Measurements from ENCODE around the gene C19orf67.

The C19orf67 gene

GRCh38 chr19:14091813-14092462 is 6.4 kb upstream of the C19orf67 start:
- H3K4me3 ChIP-seq (ENCODE audit: low read length): peak overlapping the region; percentile 78
- no peak for TF ChIP-seq CTCF (IDR thresholded peaks at IDR 0.05; ENCODE audit: insufficient read depth, low read depth, low read length, missing control alignments)
- no peak for DNase-seq (ENCODE audit: low read depth)

- no peak for TF ChIP-seq CTCF (IDR thresholded peaks at IDR 0.05; ENCODE audit: insufficient read depth, low read depth, low read length, missing control alignments)
- DNase-seq (ENCODE audit: low read depth): peak; percentile 40
- peak overlapping the region; percentile 78 for H3K4me3 ChIP-seq (ENCODE audit: low read length)
These were observed 5.7 kb upstream of the C19orf67 start for GRCh38 chr19:14091081-14091812.

- peak within 1 kb of the TSS; percentile 78 for H3K4me3 ChIP-seq (ENCODE audit: low read length)
- peak; percentile 87 for DNase-seq (ENCODE audit: low read depth)
- no peak for TF ChIP-seq CTCF (IDR thresholded peaks at IDR 0.05; ENCODE audit: insufficient read depth, low read depth, low read length, missing control alignments)
These were observed 5.0 kb upstream of the C19orf67 start, which contains the start of gene SAMD1 for GRCh38 chr19:14090509-14091080. TSS of gene SAMD1 (minus strand) at chr19:14090751.

- DNase-seq (ENCODE audit: low read depth): peak; percentile 79
- peak overlapping the region; percentile 51 for H3K4me3 ChIP-seq (ENCODE audit: low read length)
- no peak for TF ChIP-seq CTCF (IDR thresholded peaks at IDR 0.05; ENCODE audit: insufficient read depth, low read depth, low read length, missing control alignments)
These were observed 4.3 kb upstream of the C19orf67 start for GRCh38 chr19:14089662-14090508.

GRCh38 chr19:14089412-14089661 is 3.8 kb upstream of the C19orf67 start:
- H3K4me3 ChIP-seq (ENCODE audit: low read length): peak overlapping the region; percentile 51
- peak; percentile 12 for TF ChIP-seq CTCF (IDR thresholded peaks at IDR 0.05; ENCODE audit: insufficient read depth, low read depth, low read length, missing control alignments)
- no peak for DNase-seq (ENCODE audit: low read depth)

GRCh38 chr19:14088634-14089411 is 3.2 kb upstream of the C19orf67 start:
- DNase-seq (ENCODE audit: low read depth): no peak
- peak overlapping the region; percentile 51 for H3K4me3 ChIP-seq (ENCODE audit: low read length)
- no peak for TF ChIP-seq CTCF (IDR thresholded peaks at IDR 0.05; ENCODE audit: insufficient read depth, low read depth, low read length, missing control alignments)
